ENCODE results near the gene OXTR. TPM values are rescaled to one million over a fixed set of nuclear protein-coding genes. Genes with fewer than 3 reads are reported as not detected.

The OXTR gene
- 1 to 10 TPM in 1 of 2 experiments, under 1 TPM in 1; 0.50 to 1.4 TPM for total RNA-seq
- polyA plus RNA-seq: 0.05 TPM

GRCh38 chr3:8769088-8769822, at the start of gene OXTR:
TSS of gene OXTR (minus strand) at chr3:8769613. CDS start at chr3:8768187, 1,426 bp downstream.
- Mint-ChIP-seq H3K27ac (peak within 1 kb of the TSS in 1 of 8 donors; percentile 19), H3K36me3 (no peaks in the 10 kb centered on the region), H3K4me3 (peak within 1 kb of the TSS in 3 of 7 donors; percentile 34 to 52 (median 48)), H3K27me3 (peaks cover 29 to 35% of the 10 kb centered on the region in 2 donors), H3K9me3 (no peaks in the 10 kb centered on the region), H3K4me1 (peaks cover 11 to 19% (median 15%) of the 10 kb centered on the region in 3 donors)
- Histone ChIP-seq H3K9me3 (ENCODE audit: low read length) (no peaks in the 10 kb centered on the region), H3K36me3 (ENCODE audit: insufficient read depth, low read length) (no peaks in the 10 kb centered on the region), H3K4me3 (ENCODE audit: low read length) (no peak within 1 kb of the TSS), H3K27ac (ENCODE audit: low read depth, low read length) (no peak within 1 kb of the TSS), H3K4me1 (ENCODE audit: insufficient read depth, low read length) (peaks cover 8% of the 10 kb centered on the region), H3K27me3 (ENCODE audit: insufficient read depth, low read length, poor library complexity, severe bottlenecking) (peaks cover 8% of the 10 kb centered on the region)
- DNase-seq: peak in 3 of 5 donors; percentile 7 to 41 (median 16)
- CTCF ChIA-PET: interaction anchor here (0.8 to 1.5 kb wide), 8 partner anchors 9 to 324 kb away, joined by 3 to 7 read pairs (median 4); no protein-coding TSS in a partner anchor
- POLR2A ChIA-PET: no interaction called here

- H3K27ac Mint-ChIP-seq: no peak overlapping the region
- POLR2A ChIA-PET: no interaction called here
- peaks cover 0 to 18% (median 0%) of the 10 kb centered on the region in 3 donors for H3K36me3 Mint-ChIP-seq
Observed at GRCh38 chr3:8817486-8817885, 48.1 kb upstream of the OXTR start.

GRCh38 chr3:8816106-8816505, 46.7 kb upstream of the OXTR start:
- ChIA-PET CTCF (no interaction called here), POLR2A (no interaction called here)
- peaks cover 0 to 9% (median 0%) of the 10 kb centered on the region in 3 donors for H3K36me3 Mint-ChIP-seq
- Histone ChIP-seq H3K36me3 (ENCODE audit: insufficient read depth, low read length) (no peaks in the 10 kb centered on the region), H3K27me3 (ENCODE audit: insufficient read depth, low read length, poor library complexity, severe bottlenecking) (no peaks in the 10 kb centered on the region), H3K4me3 (ENCODE audit: low read length) (no peak overlapping the region), H3K9me3 (ENCODE audit: low read length) (no peaks in the 10 kb centered on the region), H3K27ac (ENCODE audit: low read depth, low read length) (no peak overlapping the region), H3K4me1 (ENCODE audit: insufficient read depth, low read length) (no peaks in the 10 kb centered on the region)
- no peak for DNase-seq
- peaks cover 0 to 3% of the 10 kb centered on the region in 2 donors for H3K27me3 Mint-ChIP-seq
- no peak overlapping the region for H3K27ac Mint-ChIP-seq
- no peaks in the 10 kb centered on the region for H3K4me1 Mint-ChIP-seq
- peaks cover 9 to 32% (median 21%) of the 10 kb centered on the region in 5 donors for H3K9me3 Mint-ChIP-seq
- H3K4me3 Mint-ChIP-seq: no peak overlapping the region

More at GRCh38 chr3:8817486-8817885, 48.1 kb upstream of the OXTR start:
- no peak overlapping the region for H3K27ac ChIP-seq (ENCODE audit: low read depth, low read length)
- CTCF ChIA-PET: no interaction called here
- H3K4me1 ChIP-seq (ENCODE audit: insufficient read depth, low read length): no peaks in the 10 kb centered on the region
- H3K4me3 ChIP-seq (ENCODE audit: low read length): no peak overlapping the region
- H3K27me3 ChIP-seq (ENCODE audit: insufficient read depth, low read length, poor library complexity, severe bottlenecking): no peaks in the 10 kb centered on the region
- H3K27me3 Mint-ChIP-seq: peaks cover 0 to 3% of the 10 kb centered on the region in 2 donors
- no peaks in the 10 kb centered on the region for H3K9me3 ChIP-seq (ENCODE audit: low read length)
- H3K9me3 Mint-ChIP-seq: peaks cover 9 to 36% (median 21%) of the 10 kb centered on the region in 5 donors
- H3K4me1 Mint-ChIP-seq: no peaks in the 10 kb centered on the region
- H3K36me3 ChIP-seq (ENCODE audit: insufficient read depth, low read length): no peaks in the 10 kb centered on the region
- DNase-seq: no peak
- no peak overlapping the region for H3K4me3 Mint-ChIP-seq

- Histone ChIP-seq H3K9me3 (ENCODE audit: low read length) (no peaks in the 10 kb centered on the region), H3K27me3 (ENCODE audit: insufficient read depth, low read length, poor library complexity, severe bottlenecking) (no peaks in the 10 kb centered on the region), H3K4me1 (ENCODE audit: insufficient read depth, low read length) (no peaks in the 10 kb centered on the region), H3K4me3 (ENCODE audit: low read length) (no peak overlapping the region), H3K36me3 (ENCODE audit: insufficient read depth, low read length) (no peaks in the 10 kb centered on the region), H3K27ac (ENCODE audit: low read depth, low read length) (no peak overlapping the region)
- no peak overlapping the region for H3K4me3 Mint-ChIP-seq
- no peaks in the 10 kb centered on the region for H3K4me1 Mint-ChIP-seq
- peaks cover 0 to 3% of the 10 kb centered on the region in 2 donors for H3K27me3 Mint-ChIP-seq
- peaks cover 0 to 12% (median 7%) of the 10 kb centered on the region in 5 donors for H3K9me3 Mint-ChIP-seq
- DNase-seq: no peak
- CTCF ChIA-PET: no interaction called here
- POLR2A ChIA-PET: no interaction called here
- no peaks in the 10 kb centered on the region for H3K36me3 Mint-ChIP-seq
- no peak overlapping the region for H3K27ac Mint-ChIP-seq
Observed at GRCh38 chr3:8813411-8813810, 44.0 kb upstream of the OXTR start.

GRCh38 chr3:8810561-8810960, 41.1 kb upstream of the OXTR start:
- Histone ChIP-seq H3K36me3 (ENCODE audit: insufficient read depth, low read length) (no peaks in the 10 kb centered on the region), H3K4me1 (ENCODE audit: insufficient read depth, low read length) (no peaks in the 10 kb centered on the region), H3K27ac (ENCODE audit: low read depth, low read length) (no peak overlapping the region), H3K9me3 (ENCODE audit: low read length) (no peaks in the 10 kb centered on the region), H3K27me3 (ENCODE audit: insufficient read depth, low read length, poor library complexity, severe bottlenecking) (no peaks in the 10 kb centered on the region), H3K4me3 (ENCODE audit: low read length) (no peak overlapping the region)
- H3K9me3 Mint-ChIP-seq: peaks cover 0 to 2% (median 0%) of the 10 kb centered on the region in 5 donors
- H3K4me3 Mint-ChIP-seq: no peak overlapping the region
- ChIA-PET CTCF (no interaction called here), POLR2A (no interaction called here)
- no peaks in the 10 kb centered on the region for H3K36me3 Mint-ChIP-seq
- no peaks in the 10 kb centered on the region for H3K4me1 Mint-ChIP-seq
- H3K27me3 Mint-ChIP-seq: peaks cover 0 to 1% of the 10 kb centered on the region in 2 donors
- no peak overlapping the region for H3K27ac Mint-ChIP-seq
- DNase-seq: no peak

- no peaks in the 10 kb centered on the region for H3K9me3 ChIP-seq (ENCODE audit: low read length)
- Mint-ChIP-seq H3K9me3 (peaks cover 0 to 9% (median 3%) of the 10 kb centered on the region in 5 donors), H3K4me1 (no peaks in the 10 kb centered on the region), H3K27me3 (no peaks in the 10 kb centered on the region), H3K36me3 (peaks cover 0 to 4% (median 0%) of the 10 kb centered on the region in 3 donors), H3K27ac (peak overlapping the region in 1 of 8 donors; percentile 1), H3K4me3 (no peak overlapping the region)
- H3K4me1 ChIP-seq (ENCODE audit: insufficient read depth, low read length): no peaks in the 10 kb centered on the region
- no peak overlapping the region for H3K27ac ChIP-seq (ENCODE audit: low read depth, low read length)
- no peak overlapping the region for H3K4me3 ChIP-seq (ENCODE audit: low read length)
- ChIA-PET POLR2A (no interaction called here), CTCF (no interaction called here)
- H3K36me3 ChIP-seq (ENCODE audit: insufficient read depth, low read length): no peaks in the 10 kb centered on the region
- no peaks in the 10 kb centered on the region for H3K27me3 ChIP-seq (ENCODE audit: insufficient read depth, low read length, poor library complexity, severe bottlenecking)
- no peak for DNase-seq
Observed at GRCh38 chr3:8805774-8806173, 36.4 kb upstream of the OXTR start.

GRCh38 chr3:8802256-8802655, 32.8 kb upstream of the OXTR start:
- no peak overlapping the region for H3K27ac Mint-ChIP-seq
- peaks cover 0 to 10% (median 0%) of the 10 kb centered on the region in 3 donors for H3K36me3 Mint-ChIP-seq
- no peak for DNase-seq
- H3K36me3 ChIP-seq (ENCODE audit: insufficient read depth, low read length): no peaks in the 10 kb centered on the region
- H3K27me3 ChIP-seq (ENCODE audit: insufficient read depth, low read length, poor library complexity, severe bottlenecking): no peaks in the 10 kb centered on the region
- ChIA-PET CTCF (no interaction called here), POLR2A (no interaction called here)
- H3K4me3 Mint-ChIP-seq: no peak overlapping the region
- no peaks in the 10 kb centered on the region for H3K9me3 ChIP-seq (ENCODE audit: low read length)
- H3K27me3 Mint-ChIP-seq: no peaks in the 10 kb centered on the region
- no peak overlapping the region for H3K4me3 ChIP-seq (ENCODE audit: low read length)
- no peaks in the 10 kb centered on the region for H3K4me1 Mint-ChIP-seq
- H3K9me3 Mint-ChIP-seq: peaks cover 0 to 18% (median 4%) of the 10 kb centered on the region in 5 donors
- no peak overlapping the region for H3K27ac ChIP-seq (ENCODE audit: low read depth, low read length)
- H3K4me1 ChIP-seq (ENCODE audit: insufficient read depth, low read length): no peaks in the 10 kb centered on the region

GRCh38 chr3:8800016-8800415, 30.6 kb upstream of the OXTR start:
- no peak for DNase-seq
- Mint-ChIP-seq H3K27ac (no peak overlapping the region), H3K27me3 (no peaks in the 10 kb centered on the region), H3K9me3 (peaks cover 0 to 15% (median 4%) of the 10 kb centered on the region in 5 donors), H3K4me3 (no peak overlapping the region), H3K36me3 (peaks cover 0 to 15% (median 0%) of the 10 kb centered on the region in 3 donors), H3K4me1 (no peaks in the 10 kb centered on the region)
- H3K9me3 ChIP-seq (ENCODE audit: low read length): no peaks in the 10 kb centered on the region
- no peak overlapping the region for H3K4me3 ChIP-seq (ENCODE audit: low read length)
- no peaks in the 10 kb centered on the region for H3K27me3 ChIP-seq (ENCODE audit: insufficient read depth, low read length, poor library complexity, severe bottlenecking)
- H3K36me3 ChIP-seq (ENCODE audit: insufficient read depth, low read length): no peaks in the 10 kb centered on the region
- ChIA-PET CTCF (no interaction called here), POLR2A (no interaction called here)
- H3K4me1 ChIP-seq (ENCODE audit: insufficient read depth, low read length): no peaks in the 10 kb centered on the region
- no peak overlapping the region for H3K27ac ChIP-seq (ENCODE audit: low read depth, low read length)

All from CD8-positive, alpha-beta memory T cell (primary cell).